Body of pancreas (tissue), 4 donors: ENCODE results near the gene TTC28. TPM values are rescaled to one million over a fixed set of nuclear protein-coding genes. Genes with fewer than 3 reads are reported as not detected.
"Not testable (repeated sequence)": the region's sequence is repeated elsewhere in the genome, so short reads cannot be mapped to it uniquely, and the experiment has no call there.

ENCODE experiments used
- ATAC-seq: fragments of 150-250 bp; one replicate; pipeline ENCODE4 v1.9.1; 2016
- DNase-seq, 4 donors: peaks; one replicate each; pipeline ENCODE4 v3.0.0-alpha.2; 2019
- H3K27ac ChIP-seq, 4 donors: fragments of 200-600 bp; sonication (generic); 1 replicate in 3 of 4; 2 replicates in 1 of 4; pipeline versions ENCODE4 v1.5.1 to v1.6.1; 2016 to 2019; ENCODE audit warnings: mild to moderate bottlenecking in 1 of 4, mixed read lengths in 1 of 4, moderate library complexity in 1 of 4
- H3K27me3 ChIP-seq, 2 donors: fragments of 200-600 bp; sonication (generic); one replicate each; pipeline ENCODE4 v1.6.0; 2016; ENCODE audit warnings: mild to moderate bottlenecking in 1 of 2
- H3K36me3 ChIP-seq, 2 donors: fragments of 200-600 bp; sonication (generic); replicated peaks in 1 of 2; 2 replicates each; pipeline ENCODE4 v1.5.1; 2016; ENCODE audit warnings: low read depth in 2 of 2; ENCODE audit not compliant: insufficient read depth in 1 of 2
- H3K4me1 ChIP-seq: fragments of 200-600 bp; sonication (generic); one replicate; pipeline ENCODE4 v1.6.0; 2016
- H3K4me3 ChIP-seq, 2 donors: fragments of 200-600 bp; sonication (generic); 1 replicate in 1 of 2; 2 replicates in 1 of 2; pipeline ENCODE4 v1.5.1; 2016 to 2019
- H3K9me3 ChIP-seq, 3 donors: fragments of 200-600 bp; sonication (generic); 1 replicate in 2 of 3; 2 replicates in 1 of 3; pipeline ENCODE4 v1.5.1; 2016
- POLR2A ChIP-seq, 3 donors: fragments of 450-650 bp; IDR thresholded peaks; one replicate each; pipeline ENCODE4 v1.6.1; 2016; ENCODE audit warnings: antibody characterized with exemption in 3 of 3, mild to moderate bottlenecking in 2 of 3
- WGBS, 2 donors: methylation state at CpG; one replicate each; pipeline ENCODE4 v1.1.5; 2017; 5-methylcytosine and 5-hydroxymethylcytosine counted together
- intact Hi-C: fragments of 100-400 bp; cut with DNase I; formaldehyde crosslinking; loops from one replicate; pipeline ENCODE4 v1.15.1; 2023
- total RNA-seq, 2 donors: library from RNA; depleted of rRNA; stranded (reverse); fragments of >200 nt; gene quantifications; one replicate each; pipeline ENCODE4 v1.1.0, GENCODE V29; 2016
- TF ChIP-seq, protein P1 (sequence below), 7 experiments: fragments of 450-650 bp in 4 of 7; fragments of 200-600 bp in 3 of 7; sonication (generic) in 3 of 7; IDR thresholded peaks; one replicate each; pipeline ENCODE4 v1.5.1; 2016 to 2019; ENCODE audit warnings: antibody characterized with exemption in 7 of 7

TTC28 gene
- total RNA-seq: 10 to 100 TPM; 21.0 to 87.3 TPM

DNA sequence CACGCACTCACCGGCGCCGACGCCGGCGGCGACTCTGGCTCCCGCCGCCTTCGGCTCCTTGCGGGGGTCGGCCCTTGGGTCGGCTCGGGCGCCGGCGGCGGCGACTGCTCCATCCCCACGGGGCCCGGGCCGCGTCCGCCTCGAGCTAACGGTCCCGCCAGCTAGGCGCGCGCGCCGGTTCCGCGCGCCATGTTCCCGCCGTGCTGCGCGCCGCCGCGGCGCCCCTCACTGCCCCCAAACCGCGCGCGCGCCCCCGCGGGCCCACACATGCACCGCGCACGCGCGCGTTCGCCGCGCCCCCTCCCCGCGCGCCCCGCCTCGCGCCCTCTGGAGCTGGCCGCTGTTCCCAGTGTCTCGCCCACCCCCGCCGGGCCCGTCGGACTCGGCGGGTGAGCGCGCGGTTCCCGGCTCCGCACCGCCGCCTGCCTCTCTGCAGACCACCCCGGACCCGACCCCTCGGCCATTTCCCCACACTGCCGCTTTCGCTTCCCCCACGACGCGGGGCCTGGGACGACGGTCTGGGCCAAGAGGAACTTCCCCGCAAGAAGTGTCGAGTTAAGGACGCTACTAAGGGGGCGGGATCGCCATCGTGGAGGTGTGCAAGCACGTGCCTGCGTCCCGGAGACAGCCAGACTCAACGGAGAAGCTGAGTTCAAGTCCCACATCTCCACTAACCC, at the start of gene TTC28:
Gene TTC28 (minus strand): TSS at position 230 of the 677 bp plus-strand sequence. CDS start 117 bp downstream, at position 113.
- H3K36me3 ChIP-seq, intact Hi-C loops, H3K27me3 ChIP-seq, H3K9me3 ChIP-seq, ATAC-seq: not testable (repeated sequence)
- peaks cover 16% of the 10 kb centered on the region for H3K4me1 ChIP-seq
- peak in 1 of 3 donors; percentile 24 for TF ChIP-seq POLR2A (IDR thresholded peaks at IDR 0.05)
- WGBS, 2 donors: 0 to 1% methylated on average over 3 to 85 of the region's 101 CpGs
- peak within 1 kb of the TSS; percentile 69 to 74 for H3K4me3 ChIP-seq
- peak within 1 kb of the TSS in 3 of 4 donors; percentile 25 to 41 (median 38) for H3K27ac ChIP-seq
- peak; percentile 71 to 86 (median 74) for DNase-seq

DNA sequence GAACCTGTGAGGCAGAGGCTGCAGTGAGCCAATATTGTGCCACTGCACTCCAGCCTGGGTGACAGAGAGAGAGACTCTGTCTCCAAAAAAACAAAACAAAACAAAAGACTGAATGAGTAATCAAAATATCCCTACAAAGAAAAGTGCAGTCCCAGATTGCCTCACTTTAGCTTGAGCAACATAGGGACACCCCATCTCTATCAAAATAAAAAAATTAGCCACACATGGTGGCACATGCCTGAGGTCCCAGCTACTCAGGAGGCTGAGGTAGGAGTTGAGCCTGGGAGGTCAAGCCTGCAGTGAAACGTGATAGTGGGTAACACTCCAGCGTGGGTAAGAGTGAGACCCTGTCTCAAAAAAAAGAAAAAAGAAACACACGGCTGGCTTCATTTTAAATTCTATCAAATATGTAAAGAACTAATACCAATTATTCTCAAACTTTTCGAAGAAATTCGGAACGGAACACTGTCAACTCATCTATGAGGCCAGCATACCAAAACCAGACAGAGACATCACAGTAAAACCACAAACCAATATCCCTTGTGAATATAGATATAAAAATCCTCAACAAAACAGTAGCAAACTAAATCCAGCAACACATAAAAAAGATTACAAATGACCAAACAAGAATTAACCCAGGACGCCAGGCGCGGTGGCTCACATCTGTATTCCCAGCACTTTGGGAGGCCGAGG, 49.1 kb upstream of the TTC28 start:
- ATAC-seq: no peak
- no peak overlapping the region for H3K27ac ChIP-seq
- intact Hi-C loops: no loop called here
- no peaks in the 10 kb centered on the region for H3K36me3 ChIP-seq
- H3K9me3 ChIP-seq: no peaks in the 10 kb centered on the region
- TF ChIP-seq, protein P1, sequence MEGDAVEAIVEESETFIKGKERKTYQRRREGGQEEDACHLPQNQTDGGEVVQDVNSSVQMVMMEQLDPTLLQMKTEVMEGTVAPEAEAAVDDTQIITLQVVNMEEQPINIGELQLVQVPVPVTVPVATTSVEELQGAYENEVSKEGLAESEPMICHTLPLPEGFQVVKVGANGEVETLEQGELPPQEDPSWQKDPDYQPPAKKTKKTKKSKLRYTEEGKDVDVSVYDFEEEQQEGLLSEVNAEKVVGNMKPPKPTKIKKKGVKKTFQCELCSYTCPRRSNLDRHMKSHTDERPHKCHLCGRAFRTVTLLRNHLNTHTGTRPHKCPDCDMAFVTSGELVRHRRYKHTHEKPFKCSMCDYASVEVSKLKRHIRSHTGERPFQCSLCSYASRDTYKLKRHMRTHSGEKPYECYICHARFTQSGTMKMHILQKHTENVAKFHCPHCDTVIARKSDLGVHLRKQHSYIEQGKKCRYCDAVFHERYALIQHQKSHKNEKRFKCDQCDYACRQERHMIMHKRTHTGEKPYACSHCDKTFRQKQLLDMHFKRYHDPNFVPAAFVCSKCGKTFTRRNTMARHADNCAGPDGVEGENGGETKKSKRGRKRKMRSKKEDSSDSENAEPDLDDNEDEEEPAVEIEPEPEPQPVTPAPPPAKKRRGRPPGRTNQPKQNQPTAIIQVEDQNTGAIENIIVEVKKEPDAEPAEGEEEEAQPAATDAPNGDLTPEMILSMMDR (IDR thresholded peaks at IDR 0.05): no peak
- TF ChIP-seq POLR2A (IDR thresholded peaks at IDR 0.05): no peak
- no peak for DNase-seq
- H3K27me3 ChIP-seq: no peaks in the 10 kb centered on the region
- no peaks in the 10 kb centered on the region for H3K4me1 ChIP-seq
- no peak overlapping the region for H3K4me3 ChIP-seq
- WGBS, 2 donors: 90 to 94% methylated on average over 10 of the region's 10 CpGs

DNA sequence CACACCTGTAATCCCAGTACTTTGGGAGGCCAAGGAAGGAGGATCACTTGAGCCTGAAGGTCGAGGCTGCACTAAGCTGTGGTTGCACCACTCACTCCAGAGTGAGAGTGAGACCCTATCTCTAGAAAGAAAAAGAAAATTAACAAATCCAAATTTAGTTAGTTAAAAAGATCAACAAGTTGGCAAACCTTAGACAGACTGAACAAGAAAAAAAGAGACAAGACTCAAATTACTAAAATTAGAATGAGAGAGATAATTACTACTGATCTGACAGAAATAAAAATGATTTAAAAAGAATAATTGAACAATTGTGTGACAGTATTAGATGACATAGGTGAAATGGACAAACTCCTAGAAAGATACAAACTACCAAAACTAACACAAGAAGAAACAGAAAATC, 48.4 kb upstream of the TTC28 start:
- Histone ChIP-seq H3K27me3 (no peaks in the 10 kb centered on the region), H3K36me3 (no peaks in the 10 kb centered on the region), H3K27ac (no peak overlapping the region), H3K9me3 (no peaks in the 10 kb centered on the region), H3K4me3 (no peak overlapping the region), H3K4me1 (no peaks in the 10 kb centered on the region)
- intact Hi-C loops: no loop called here
- DNase-seq (no peak), ATAC-seq (no peak)
- WGBS, 2 donors: 100% methylated on average over 1 of the region's 1 CpG
- no peak for TF ChIP-seq POLR2A (IDR thresholded peaks at IDR 0.05)
- TF ChIP-seq, protein P1 (IDR thresholded peaks at IDR 0.05): no peak

GRCh38 chr22:28718044-28718443, 38.4 kb upstream of the TTC28 start:
- DNase-seq (no peak), ATAC-seq (no peak)
- H3K9me3 ChIP-seq: no peaks in the 10 kb centered on the region
- H3K4me1 ChIP-seq: no peaks in the 10 kb centered on the region
- H3K36me3 ChIP-seq: no peaks in the 10 kb centered on the region
- TF ChIP-seq POLR2A (IDR thresholded peaks at IDR 0.05): no peak
- TF ChIP-seq, protein P1 (IDR thresholded peaks at IDR 0.05): no peak
- H3K27me3 ChIP-seq: no peaks in the 10 kb centered on the region
- H3K27ac ChIP-seq: no peak overlapping the region
- intact Hi-C loops: no loop called here
- no peak overlapping the region for H3K4me3 ChIP-seq
- 92 to 96% methylated on average over 3 of the region's 3 CpGs for WGBS, 2 donors

- H3K9me3 ChIP-seq: no peaks in the 10 kb centered on the region
- WGBS, 2 donors: 94 to 96% methylated on average over 3 of the region's 3 CpGs
- intact Hi-C loops: no loop called here
- H3K4me3 ChIP-seq: no peak overlapping the region
- no peaks in the 10 kb centered on the region for H3K4me1 ChIP-seq
- H3K27me3 ChIP-seq: no peaks in the 10 kb centered on the region
- TF ChIP-seq POLR2A (IDR thresholded peaks at IDR 0.05): no peak
- TF ChIP-seq, protein P1 (IDR thresholded peaks at IDR 0.05): no peak
- no peak overlapping the region for H3K27ac ChIP-seq
- DNase-seq (no peak), ATAC-seq (no peak)
- no peaks in the 10 kb centered on the region for H3K36me3 ChIP-seq
Observed at GRCh38 chr22:28716686-28717085, 37.0 kb upstream of the TTC28 start.
